Stromal cell of bone marrow (primary cell): ENCODE results near the gene RDH8.

ENCODE experiments used
- DNase-seq: peaks from one replicate; pipeline ENCODE4 v3.0.0-alpha.2; 2012; ENCODE audit warnings: low read depth

The RDH8 gene

GRCh38 chr19:10013316-10013715 lies at the start of gene RDH8:
Gene RDH8 (plus strand): TSS chr19:10013483. CDS start chr19:10013498, 15 bp downstream.
- no peak for DNase-seq

GRCh38 chr19:9966024-9966423 lies 47.3 kb upstream of the RDH8 start:
- DNase-seq = no peak

- DNase-seq = no peak
These were observed 46.8 kb upstream of the RDH8 start for GRCh38 chr19:9966448-9966847.

DNA sequence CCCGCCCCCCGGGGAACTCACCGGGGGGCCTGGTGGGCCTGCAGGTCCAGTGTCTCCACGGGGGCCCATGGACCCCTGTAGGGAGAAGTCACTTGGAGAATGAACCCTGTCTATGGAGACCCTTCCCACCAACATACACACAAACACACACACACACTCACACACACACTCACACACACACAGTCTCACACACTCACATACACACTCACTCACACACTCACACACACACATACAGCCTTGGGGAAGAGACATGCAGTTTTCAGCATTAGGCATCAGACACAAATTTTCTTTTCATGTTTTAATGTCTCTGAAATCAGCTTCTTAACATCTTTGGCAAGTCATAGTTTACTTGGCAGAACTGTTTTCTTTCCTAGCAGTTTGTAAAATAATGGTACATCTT lies 46.0 kb upstream of the RDH8 start:
- DNase-seq = no peak

- DNase-seq = no peak
These were observed 44.2 kb upstream of the RDH8 start for GRCh38 chr19:9968820-9969687.

DNA sequence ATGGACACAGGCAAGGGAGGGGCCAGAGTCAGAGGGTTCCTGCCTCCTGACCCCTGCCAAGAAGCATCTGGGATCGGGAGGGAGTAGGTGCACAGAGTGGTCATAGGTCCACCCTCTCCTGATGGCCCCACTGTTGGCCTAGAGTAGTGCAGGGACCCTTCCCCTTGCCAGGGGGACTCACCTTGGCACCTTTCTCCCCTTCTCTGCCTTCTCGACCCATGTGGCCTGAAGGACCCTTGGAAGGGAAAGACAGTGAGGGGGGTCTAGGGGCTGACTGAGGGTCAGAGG lies 43.7 kb upstream of the RDH8 start:
- DNase-seq = no peak

DNA sequence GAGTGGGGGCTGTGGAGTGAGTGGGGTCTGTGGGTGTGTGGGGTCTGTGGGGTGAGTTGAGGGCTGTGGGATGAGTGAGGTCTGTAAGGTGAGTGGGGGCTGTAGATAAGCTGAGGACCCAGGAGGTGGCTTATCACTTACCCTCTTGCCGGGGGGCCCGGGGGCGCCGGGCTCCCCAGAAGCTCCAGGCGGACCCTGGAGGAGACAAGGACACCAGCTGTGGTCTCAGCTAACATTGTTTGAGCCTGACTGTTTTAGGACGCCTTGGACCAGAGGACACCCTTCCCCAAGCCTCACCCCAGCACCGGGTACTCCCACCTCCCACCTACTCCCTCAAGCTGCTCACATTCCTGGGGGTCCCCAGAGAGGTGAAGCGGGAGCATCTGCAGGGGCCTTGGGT lies 42.8 kb upstream of the RDH8 start:
- no peak for DNase-seq

- no peak for DNase-seq
These were observed 42.0 kb upstream of the RDH8 start for GRCh38 chr19:9971166-9971897.

- no peak for DNase-seq
These were observed 41.2 kb upstream of the RDH8 start for GRCh38 chr19:9972103-9972502.

GRCh38 chr19:9981406-9982260 lies 31.6 kb upstream of the RDH8 start:
- no peak for DNase-seq

- peak; percentile 70 for DNase-seq
These were observed 26.4 kb upstream of the RDH8 start for GRCh38 chr19:9986787-9987281.

- DNase-seq = no peak
These were observed 23.8 kb upstream of the RDH8 start for GRCh38 chr19:9989504-9989903.

DNA sequence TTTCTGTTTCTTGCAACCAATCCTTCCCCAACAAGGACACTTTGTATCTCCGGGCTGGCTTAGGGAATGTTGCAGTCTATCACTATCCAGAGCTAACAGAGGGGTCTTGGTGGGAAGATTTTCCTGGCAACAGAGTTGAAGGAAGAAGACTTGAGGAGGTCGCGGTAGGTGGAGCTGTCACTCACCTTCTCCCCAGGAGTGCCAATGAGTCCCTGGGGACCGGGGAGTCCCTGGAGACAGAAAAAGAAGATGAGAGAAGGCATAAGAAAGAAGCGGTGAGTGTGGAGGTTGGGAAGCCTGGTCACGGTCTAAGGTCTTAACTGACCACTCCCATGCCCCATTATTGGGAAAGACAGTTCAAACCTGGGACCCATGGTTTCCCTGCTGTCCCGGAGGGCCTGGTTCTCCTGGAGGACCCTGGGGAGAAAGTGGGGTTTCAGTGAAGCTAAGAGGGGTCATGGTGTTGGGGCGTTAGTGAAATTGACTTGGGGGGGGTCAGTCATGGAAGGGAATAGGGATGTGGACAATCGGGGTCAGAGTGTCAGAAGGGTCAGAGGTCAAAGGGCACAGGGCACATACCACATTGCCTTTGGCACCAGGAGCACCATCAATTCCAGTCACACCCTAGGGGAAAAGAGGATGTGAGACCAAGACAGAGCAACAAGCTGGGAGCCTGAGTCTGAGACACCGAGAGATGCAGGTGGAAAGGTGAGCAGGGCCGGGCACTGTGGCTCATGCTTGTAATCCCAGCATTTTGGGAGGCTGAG lies 21.7 kb upstream of the RDH8 start:
- DNase-seq = no peak

DNA sequence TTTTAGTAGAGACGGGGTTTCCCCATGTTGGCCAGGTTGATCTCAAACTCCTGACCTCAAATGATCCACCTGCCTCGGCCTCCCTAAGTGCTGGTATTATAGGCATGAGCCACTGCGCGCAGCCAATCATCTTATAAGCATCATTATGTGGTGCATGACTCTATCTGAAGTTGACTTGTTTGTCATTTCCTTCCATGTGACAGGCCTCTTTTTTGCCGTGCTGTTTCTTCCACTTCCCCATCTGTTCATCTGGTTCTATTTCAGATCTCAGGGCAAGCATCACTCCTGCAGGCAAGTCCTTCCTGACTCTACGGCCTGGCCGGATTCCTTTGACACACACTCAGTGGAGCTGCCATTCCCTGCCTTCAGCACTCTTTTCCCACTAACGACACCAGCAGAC lies 18.2 kb upstream of the RDH8 start:
- DNase-seq = no peak

DNA sequence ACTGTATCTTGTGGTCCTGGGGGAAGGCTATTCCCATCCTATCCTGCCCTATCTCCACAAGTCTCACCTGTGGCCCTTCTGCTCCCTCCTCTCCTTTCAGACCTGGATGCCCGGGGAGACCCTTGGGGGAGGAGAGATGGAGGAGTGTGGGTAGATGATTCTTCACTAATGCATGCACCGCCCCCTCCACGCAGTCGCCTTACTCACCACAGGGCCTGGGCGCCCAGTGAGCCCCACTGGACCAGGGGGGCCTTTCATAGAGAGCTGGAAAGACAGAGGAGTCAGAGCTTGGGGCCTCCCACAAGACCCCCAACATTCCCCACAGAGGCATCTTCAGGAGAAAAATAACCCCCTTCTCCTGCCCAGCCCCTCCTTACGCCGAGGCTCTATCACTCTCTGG lies 17.3 kb upstream of the RDH8 start:
- no peak for DNase-seq

GRCh38 chr19:9996541-9996940 lies 16.7 kb upstream of the RDH8 start:
- no peak for DNase-seq

- peak; percentile 27 for DNase-seq
These were observed 13.0 kb upstream of the RDH8 start for GRCh38 chr19:10000171-10000826.

DNA sequence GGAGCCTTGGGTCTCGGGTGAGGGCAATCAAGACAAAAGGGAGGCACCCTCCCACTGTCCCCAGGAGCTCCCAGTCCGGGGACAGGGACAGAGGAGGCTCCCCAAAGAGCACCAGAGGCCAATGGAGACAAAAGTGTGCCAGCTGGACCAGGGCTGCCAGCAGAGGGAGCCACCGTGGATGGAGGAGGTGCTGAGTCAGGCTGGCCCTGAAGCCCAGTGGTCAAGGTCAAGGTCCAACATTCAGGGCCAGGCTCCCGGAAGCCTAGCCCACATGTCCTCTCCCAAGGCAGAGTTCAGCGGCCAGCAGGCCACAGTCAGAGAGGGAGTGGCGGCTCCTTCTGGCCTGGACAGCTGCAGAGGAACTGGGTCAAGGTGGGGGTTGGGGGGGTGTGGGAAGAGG lies 11.4 kb upstream of the RDH8 start:
- peak; percentile 18 for DNase-seq

- no peak for DNase-seq
These were observed 10.0 kb upstream of the RDH8 start for GRCh38 chr19:10003271-10003670.

- DNase-seq = no peak
These were observed 8.7 kb upstream of the RDH8 start for GRCh38 chr19:10004617-10005016.

DNA sequence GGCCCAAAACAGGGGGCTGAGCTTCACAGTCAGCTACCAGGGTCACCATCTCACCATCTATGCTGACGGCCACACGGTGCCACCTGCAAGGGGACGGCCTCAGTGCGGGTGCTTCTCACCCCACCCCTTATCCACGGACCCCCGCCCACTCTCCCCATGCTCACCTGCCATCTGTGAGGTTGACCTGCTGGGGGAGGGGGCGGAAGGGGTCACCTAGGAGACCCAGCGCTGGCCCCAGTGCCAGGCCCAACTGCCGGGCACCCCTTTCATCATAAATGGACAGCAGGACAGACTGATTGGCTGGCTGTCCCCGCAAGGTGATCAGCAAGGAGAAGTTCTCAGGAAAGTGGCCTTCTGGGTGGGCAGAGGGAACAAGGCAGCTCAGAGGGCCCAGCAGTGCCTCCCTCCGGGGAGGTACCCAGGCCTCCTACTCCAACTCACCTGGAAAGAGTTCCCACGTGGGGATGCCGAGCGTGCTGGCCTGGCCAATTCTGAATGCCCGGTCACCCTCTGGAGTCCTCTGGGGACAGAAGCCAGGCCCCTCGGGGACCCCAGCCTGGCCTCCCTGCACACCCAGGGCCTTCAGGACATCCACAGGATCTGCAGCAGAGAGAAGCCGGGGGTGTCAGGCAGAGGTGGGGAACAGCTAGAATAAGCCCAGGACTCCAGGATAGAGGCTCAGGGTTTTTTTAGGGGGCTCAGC lies 7.5 kb upstream of the RDH8 start:
- no peak for DNase-seq
